Neuronal stem cell (in vitro differentiated cells): ENCODE measurements around the gene NHS.

Experiments
- DNase-seq: peaks from one replicate; pipeline ENCODE4 v3.0.0-alpha.2; 2013; ENCODE audit warnings: low spot score
- H2AFZ ChIP-seq: one replicate; pipeline ENCODE4 v1.6.1; 2013; ENCODE audit warnings: mild to moderate bottlenecking, low read length, inconsistent platforms
- H2AK5ac ChIP-seq: 2 replicates; pipeline ENCODE4 v1.6.1; 2013; ENCODE audit warnings: low read depth, mild to moderate bottlenecking, inconsistent platforms, low read length, moderate library complexity, mixed read lengths
- H2BK120ac ChIP-seq: 2 replicates; pipeline ENCODE4 v1.6.1; 2013; ENCODE audit warnings: low read depth, mild to moderate bottlenecking, inconsistent platforms, low read length, moderate library complexity, mixed read lengths
- H2BK12ac ChIP-seq: one replicate; pipeline ENCODE4 v1.6.1; 2013; ENCODE audit warnings: low read length, inconsistent platforms
- H2BK15ac ChIP-seq: 2 replicates; pipeline ENCODE4 v1.6.1; 2013; ENCODE audit warnings: mild to moderate bottlenecking, low read length, inconsistent platforms, mixed read lengths
- H2BK5ac ChIP-seq: one replicate; pipeline ENCODE4 v1.6.1; 2013; ENCODE audit warnings: inconsistent platforms, mild to moderate bottlenecking, low read length, moderate library complexity
- H3K14ac ChIP-seq: one replicate; pipeline ENCODE4 v1.6.1; 2013; ENCODE audit warnings: low read length, inconsistent platforms
- H3K18ac ChIP-seq: 2 replicates; pipeline ENCODE4 v1.6.1; 2013; ENCODE audit warnings: low read length, inconsistent platforms
- H3K23ac ChIP-seq: 2 replicates; pipeline ENCODE4 v1.6.1; 2013; ENCODE audit warnings: low read depth, mild to moderate bottlenecking, mixed read lengths, low read length, inconsistent platforms; ENCODE audit not compliant: poor library complexity
- H3K27ac ChIP-seq: replicated peaks from 3 replicates; pipeline ENCODE4 v1.5.1; 2013; ENCODE audit warnings: low read length, inconsistent platforms
- H3K27me3 ChIP-seq, 3 experiments: 2 replicates each; pipeline ENCODE4 v1.6.1; 2013; ENCODE audit warnings: low read length in 3 of 3, mild to moderate bottlenecking in 2 of 3, inconsistent platforms in 1 of 3, low read depth in 1 of 3, mixed read lengths in 1 of 3, moderate library complexity in 1 of 3; ENCODE audit not compliant: control insufficient read depth in 3 of 3, insufficient read depth in 3 of 3
- H3K36me3 ChIP-seq, 2 donors: replicated peaks in 1 of 2; 2 replicates each; pipeline ENCODE4 v1.6.1; 2013; ENCODE audit warnings: low read length in 2 of 2; ENCODE audit not compliant: control insufficient read depth in 2 of 2, insufficient read depth in 2 of 2
- H3K4ac ChIP-seq: 2 replicates; pipeline ENCODE4 v1.6.1; 2013; ENCODE audit warnings: inconsistent platforms, mild to moderate bottlenecking, low read length, moderate library complexity
- H3K4me1 ChIP-seq, 2 donors: 1 replicate in 1 of 2; 2 replicates in 1 of 2; pipeline ENCODE4 v1.6.1; 2013; ENCODE audit warnings: low read length in 2 of 2, low read depth in 1 of 2; ENCODE audit not compliant: control insufficient read depth in 2 of 2, insufficient read depth in 1 of 2
- H3K4me2 ChIP-seq: one replicate; pipeline ENCODE4 v1.6.1; 2013; ENCODE audit warnings: mild to moderate bottlenecking, low read length, inconsistent platforms; ENCODE audit not compliant: insufficient read depth, poor library complexity, severe bottlenecking
- H3K4me3 ChIP-seq, 2 donors: 2 replicates each; pipeline ENCODE4 v1.5.1; 2013; ENCODE audit warnings: low read length in 2 of 2, mild to moderate bottlenecking in 2 of 2, inconsistent platforms in 1 of 2, moderate library complexity in 1 of 2
- H3K79me1 ChIP-seq: one replicate; pipeline ENCODE4 v1.6.1; 2013; ENCODE audit warnings: low read depth, mild to moderate bottlenecking, inconsistent platforms, low read length, moderate library complexity
- H3K9ac ChIP-seq: one replicate; pipeline ENCODE4 v1.6.1; 2013; ENCODE audit warnings: mild to moderate bottlenecking, low read depth, low read length, inconsistent platforms; ENCODE audit not compliant: poor library complexity
- H3K9me3 ChIP-seq, 2 donors: replicated peaks in 1 of 2; 2 replicates each; pipeline versions ENCODE3 to v1.6.1; 2013; ENCODE audit warnings: low read length in 2 of 2, mild to moderate bottlenecking in 2 of 2, inconsistent platforms in 1 of 2, low read depth in 1 of 2, mixed read lengths in 1 of 2, moderate library complexity in 1 of 2; ENCODE audit not compliant: control insufficient read depth in 2 of 2, insufficient read depth in 1 of 2
- H4K8ac ChIP-seq: one replicate; pipeline ENCODE4 v1.6.1; 2013; ENCODE audit warnings: low read depth, mild to moderate bottlenecking, inconsistent platforms, low read length, moderate library complexity
- H4K91ac ChIP-seq: one replicate; pipeline ENCODE4 v1.6.1; 2013; ENCODE audit warnings: low read length, low read depth, mild to moderate bottlenecking, inconsistent platforms; ENCODE audit not compliant: poor library complexity
- WGBS, 2 donors: extraction: QIAGEN DNeasy Blood & Tissue Kit; methylation state at CpG; one replicate each; pipeline ENCODE4 v1.1.7; 2013; ENCODE audit warnings: missing lambda C conversion rate in 2 of 2, mixed read lengths in 1 of 2; ENCODE audit not compliant: insufficient read length in 2 of 2, insufficient replicate concordance in 1 of 2; ENCODE audit errors: extremely low coverage in 2 of 2; 5-methylcytosine and 5-hydroxymethylcytosine counted together

NHS gene

GRCh38 chrX:17608888-17609287, 233.9 kb downstream of the NHS start:
- no peak for DNase-seq
- Histone ChIP-seq H3K9me3 (no peaks in the 10 kb centered on the region), H3K4me2 (no peak overlapping the region), H3K9ac (no peak overlapping the region), H4K91ac (no peak overlapping the region), H2BK15ac (no peak overlapping the region), H3K4ac (no peak overlapping the region), H3K18ac (no peak overlapping the region), H3K79me1 (no peaks in the 10 kb centered on the region), H3K4me3 (no peak overlapping the region), H3K36me3 (no peaks in the 10 kb centered on the region), H2BK120ac (no peak overlapping the region), H4K8ac (no peak overlapping the region), H2AK5ac (no peak overlapping the region), H2BK5ac (no peak overlapping the region), H3K4me1 (peaks cover 7 to 25% of the 10 kb centered on the region in 2 donors), H3K27me3 (no peaks in the 10 kb centered on the region), H3K23ac (no peak overlapping the region), H2BK12ac (no peak overlapping the region), H3K27ac (no peak overlapping the region), H3K14ac (no peak overlapping the region), H2AFZ (no peak overlapping the region)
- no CpG with 5 or more reads among the region's 2 CpGs for WGBS, 2 donors

- no peak overlapping the region for H2BK5ac ChIP-seq
- no peak for DNase-seq
- H3K36me3 ChIP-seq: no peaks in the 10 kb centered on the region
- H4K91ac ChIP-seq: no peak overlapping the region
- peaks cover 5 to 16% of the 10 kb centered on the region in 2 donors for H3K4me1 ChIP-seq
- no peak overlapping the region for H3K27ac ChIP-seq
- H2BK12ac ChIP-seq: no peak overlapping the region
- no peaks in the 10 kb centered on the region for H3K79me1 ChIP-seq
- no peak overlapping the region for H3K14ac ChIP-seq
- H3K27me3 ChIP-seq: no peaks in the 10 kb centered on the region
- no peaks in the 10 kb centered on the region for H3K9me3 ChIP-seq
- no peak overlapping the region for H2BK15ac ChIP-seq
- H3K23ac ChIP-seq: no peak overlapping the region
- H3K4ac ChIP-seq: no peak overlapping the region
- no peak overlapping the region for H3K9ac ChIP-seq
- H2AK5ac ChIP-seq: no peak overlapping the region
- WGBS, 2 donors: no CpG with 5 or more reads among the region's 5 CpGs
- H4K8ac ChIP-seq: no peak overlapping the region
- no peak overlapping the region for H3K18ac ChIP-seq
- H2AFZ ChIP-seq: no peak overlapping the region
- H3K4me3 ChIP-seq: no peak overlapping the region
- no peak overlapping the region for H2BK120ac ChIP-seq
- no peak overlapping the region for H3K4me2 ChIP-seq
These were observed 235.8 kb downstream of the NHS start for GRCh38 chrX:17610788-17611187.

- Histone ChIP-seq H3K9me3 (no peaks in the 10 kb centered on the region), H2BK120ac (no peak overlapping the region), H3K4me2 (no peak overlapping the region), H2BK5ac (no peak overlapping the region), H3K4me1 (peaks cover 4 to 5% of the 10 kb centered on the region in 2 donors), H3K14ac (no peak overlapping the region), H3K23ac (no peak overlapping the region), H2BK12ac (no peak overlapping the region), H3K4ac (no peak overlapping the region), H2AFZ (no peak overlapping the region), H3K36me3 (no peaks in the 10 kb centered on the region), H4K8ac (no peak overlapping the region), H3K79me1 (no peaks in the 10 kb centered on the region), H3K9ac (no peak overlapping the region), H3K4me3 (no peak overlapping the region), H3K18ac (no peak overlapping the region), H3K27ac (no peak overlapping the region), H3K27me3 (no peaks in the 10 kb centered on the region), H2AK5ac (no peak overlapping the region), H2BK15ac (no peak overlapping the region), H4K91ac (no peak overlapping the region)
- WGBS, 2 donors: no CpG with 5 or more reads among the region's 5 CpGs
- DNase-seq: no peak
These were observed 239.1 kb downstream of the NHS start for GRCh38 chrX:17613979-17614588.

- Histone ChIP-seq H3K27ac (no peak overlapping the region), H3K4me2 (no peak overlapping the region), H3K36me3 (no peaks in the 10 kb centered on the region), H3K18ac (no peak overlapping the region), H2AFZ (peak overlapping the region; percentile 53), H2BK5ac (no peak overlapping the region), H4K8ac (no peak overlapping the region), H3K14ac (no peak overlapping the region), H3K27me3 (peaks cover 0 to 4% (median 0%) of the 10 kb centered on the region in 3 experiments), H3K79me1 (no peaks in the 10 kb centered on the region), H2BK120ac (no peak overlapping the region), H3K9ac (no peak overlapping the region), H2BK15ac (no peak overlapping the region), H4K91ac (no peak overlapping the region), H3K4me1 (peaks cover 5 to 9% of the 10 kb centered on the region in 2 donors), H2BK12ac (no peak overlapping the region), H3K4me3 (no peak overlapping the region), H3K9me3 (no peaks in the 10 kb centered on the region), H2AK5ac (no peak overlapping the region), H3K4ac (no peak overlapping the region), H3K23ac (no peak overlapping the region)
- WGBS, 2 donors: no CpG with 5 or more reads among the region's 9 CpGs
- DNase-seq: no peak
These were observed 241.9 kb downstream of the NHS start for GRCh38 chrX:17616936-17617335.
